Neural crest cell (in vitro differentiated cells): Measurements from ENCODE around the gene ASPSCR1. TPM values are rescaled to one million over a fixed set of nuclear protein-coding genes. Genes with fewer than 3 reads are reported as not detected.

Source experiments
- DNase-seq: peaks from one replicate; pipeline ENCODE4 v3.0.0; 2021; ENCODE audit warnings: low read depth, mixed read lengths, low spot score
- H3K27ac Mint-ChIP-seq: one replicate; pipeline ENCODE4 v1.8.0; 2021; ENCODE audit warnings: mild to moderate bottlenecking, mixed read lengths; ENCODE audit not compliant: unreplicated experiment
- H3K27me3 Mint-ChIP-seq: 2 replicates; pipeline ENCODE4 v1.8.0; 2021; ENCODE audit warnings: low read depth, mild to moderate bottlenecking, mixed read lengths
- H3K36me3 Mint-ChIP-seq: 2 replicates; pipeline ENCODE4 v1.8.0; 2021; ENCODE audit warnings: low read depth, mild to moderate bottlenecking, mixed read lengths
- H3K4me1 Mint-ChIP-seq: 2 replicates; pipeline ENCODE4 v1.8.0; 2021; ENCODE audit warnings: mixed read lengths
- H3K4me3 Mint-ChIP-seq: one replicate; pipeline ENCODE4 v1.8.0; 2021; ENCODE audit warnings: mild to moderate bottlenecking, mixed read lengths
- H3K9me3 Mint-ChIP-seq: 2 replicates; pipeline ENCODE4 v1.8.0; 2021; ENCODE audit warnings: mixed read lengths
- total RNA-seq: library from RNA; stranded (reverse); gene quantifications from 2 replicates; pipeline ENCODE4 v1.2.1, GENCODE V29; 2021
- TF ChIP-seq, protein P1 (sequence below): fragments of 200-600 bp; sonication (generic); conservative IDR thresholded peaks from 2 replicates; pipeline ENCODE4 v1.5.0; 2021; ENCODE audit warnings: antibody characterized with exemption, mild to moderate bottlenecking

ASPSCR1 gene
- total RNA-seq, 1 donor from 2014 or later: 51.9 TPM

GRCh38 chr17:81993729-81994592 lies 16.5 kb downstream of the ASPSCR1 start:
- DNase-seq: no peak
- peaks cover 41% of the 10 kb centered on the region for H3K4me1 Mint-ChIP-seq
- H3K27ac Mint-ChIP-seq: peak overlapping the region; percentile 43

DNA sequence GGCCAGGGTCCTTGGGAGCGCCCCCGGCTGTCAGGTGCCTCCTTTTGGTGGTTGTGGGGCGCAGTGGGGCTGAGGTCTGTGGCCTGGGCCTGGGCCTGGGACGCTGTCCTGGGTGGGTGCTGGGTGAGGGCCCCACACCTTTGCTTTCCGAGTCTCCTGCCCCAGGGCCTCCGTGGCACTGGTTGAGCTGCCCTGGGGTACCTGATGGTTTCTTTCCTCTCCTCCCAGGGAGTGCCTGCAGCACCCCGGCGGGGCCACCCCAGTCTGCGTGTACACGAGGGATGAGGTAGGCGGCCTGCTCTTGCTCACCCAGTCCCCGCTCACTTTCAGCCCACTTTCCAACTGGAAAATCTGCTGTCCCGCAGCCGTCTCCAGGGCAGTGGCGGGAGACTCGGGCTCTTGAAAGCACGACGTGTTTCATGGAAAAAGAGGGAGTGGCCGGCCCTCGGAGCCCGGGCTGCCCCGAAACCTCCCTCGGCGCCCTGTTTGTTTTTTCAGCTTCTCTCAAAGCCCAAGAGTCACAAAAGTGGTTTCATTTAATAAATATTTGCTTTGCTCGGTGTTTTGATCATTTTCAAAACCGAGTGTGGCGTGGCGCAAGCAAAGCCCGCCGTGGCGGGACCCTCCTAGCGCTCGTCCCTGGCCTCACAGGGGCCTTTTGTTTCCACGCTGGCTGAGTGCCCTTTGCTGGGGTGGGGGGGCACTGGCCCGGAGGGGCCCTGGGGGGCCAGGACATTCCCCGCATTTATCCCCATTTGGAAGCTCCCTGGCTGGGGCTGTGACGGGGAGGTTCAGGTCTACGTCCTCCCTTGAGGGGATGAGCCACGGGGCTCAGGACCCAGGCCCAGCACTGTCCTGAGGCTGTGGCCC lies 17.4 kb downstream of the ASPSCR1 start:
- Mint-ChIP-seq H3K4me3 (peak overlapping the region; percentile 54), H3K9me3 (no peaks in the 10 kb centered on the region), H3K36me3 (peaks cover 5% of the 10 kb centered on the region), H3K27me3 (no peaks in the 10 kb centered on the region), H3K4me1 (peaks cover 41% of the 10 kb centered on the region), H3K27ac (peak overlapping the region; percentile 62)
- no peak for DNase-seq
- TF ChIP-seq, protein P1, sequence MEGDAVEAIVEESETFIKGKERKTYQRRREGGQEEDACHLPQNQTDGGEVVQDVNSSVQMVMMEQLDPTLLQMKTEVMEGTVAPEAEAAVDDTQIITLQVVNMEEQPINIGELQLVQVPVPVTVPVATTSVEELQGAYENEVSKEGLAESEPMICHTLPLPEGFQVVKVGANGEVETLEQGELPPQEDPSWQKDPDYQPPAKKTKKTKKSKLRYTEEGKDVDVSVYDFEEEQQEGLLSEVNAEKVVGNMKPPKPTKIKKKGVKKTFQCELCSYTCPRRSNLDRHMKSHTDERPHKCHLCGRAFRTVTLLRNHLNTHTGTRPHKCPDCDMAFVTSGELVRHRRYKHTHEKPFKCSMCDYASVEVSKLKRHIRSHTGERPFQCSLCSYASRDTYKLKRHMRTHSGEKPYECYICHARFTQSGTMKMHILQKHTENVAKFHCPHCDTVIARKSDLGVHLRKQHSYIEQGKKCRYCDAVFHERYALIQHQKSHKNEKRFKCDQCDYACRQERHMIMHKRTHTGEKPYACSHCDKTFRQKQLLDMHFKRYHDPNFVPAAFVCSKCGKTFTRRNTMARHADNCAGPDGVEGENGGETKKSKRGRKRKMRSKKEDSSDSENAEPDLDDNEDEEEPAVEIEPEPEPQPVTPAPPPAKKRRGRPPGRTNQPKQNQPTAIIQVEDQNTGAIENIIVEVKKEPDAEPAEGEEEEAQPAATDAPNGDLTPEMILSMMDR: no peak

More at GRCh38 chr17:81993729-81994592, 16.5 kb downstream of the ASPSCR1 start:
- Mint-ChIP-seq H3K27me3 (no peaks in the 10 kb centered on the region), H3K9me3 (no peaks in the 10 kb centered on the region), H3K4me3 (no peak overlapping the region), H3K36me3 (peaks cover 5% of the 10 kb centered on the region)
- TF ChIP-seq, protein P1: no peak

- no peak for DNase-seq
- TF ChIP-seq, protein P1: no peak
- peaks cover 38% of the 10 kb centered on the region for H3K4me1 Mint-ChIP-seq
These were observed 18.2 kb downstream of the ASPSCR1 start for GRCh38 chr17:81995463-81996231.

GRCh38 chr17:81996232-81996756 lies 18.9 kb downstream of the ASPSCR1 start:
- DNase-seq: no peak
- Mint-ChIP-seq H3K4me3 (no peak overlapping the region), H3K27me3 (no peaks in the 10 kb centered on the region), H3K27ac (no peak overlapping the region), H3K36me3 (no peaks in the 10 kb centered on the region), H3K4me1 (peaks cover 34% of the 10 kb centered on the region), H3K9me3 (no peaks in the 10 kb centered on the region)
- TF ChIP-seq, protein P1: no peak

More at GRCh38 chr17:81995463-81996231, 18.2 kb downstream of the ASPSCR1 start:
- Mint-ChIP-seq H3K27ac (no peak overlapping the region), H3K4me3 (no peak overlapping the region), H3K36me3 (peaks cover 2% of the 10 kb centered on the region), H3K9me3 (no peaks in the 10 kb centered on the region), H3K27me3 (no peaks in the 10 kb centered on the region)
